AG09309 (cell line): ENCODE data around the gene DPY19L1.
A peak's percentile ranks its signal among the peaks of the same experiment; 100 is the strongest.

Experiments used
- DNase-seq: peaks from one replicate; pipeline ENCODE4 v3.0.0-alpha.2; 2010; ENCODE audit warnings: low read depth
- H3K4me3 ChIP-seq: 2 replicates; pipeline ENCODE4 v1.5.1; 2011; ENCODE audit warnings: mild to moderate bottlenecking, low read depth, low read length, moderate library complexity; ENCODE audit not compliant: control insufficient read depth
- TF ChIP-seq, protein P1 (sequence below): IDR thresholded peaks from 2 replicates; pipeline ENCODE4 v1.5.1; 2011; ENCODE audit warnings: mild to moderate bottlenecking, low read depth, low read length, inconsistent platforms; ENCODE audit not compliant: insufficient read depth, control insufficient read depth; ENCODE audit errors: missing control alignments

DPY19L1 gene

DNA sequence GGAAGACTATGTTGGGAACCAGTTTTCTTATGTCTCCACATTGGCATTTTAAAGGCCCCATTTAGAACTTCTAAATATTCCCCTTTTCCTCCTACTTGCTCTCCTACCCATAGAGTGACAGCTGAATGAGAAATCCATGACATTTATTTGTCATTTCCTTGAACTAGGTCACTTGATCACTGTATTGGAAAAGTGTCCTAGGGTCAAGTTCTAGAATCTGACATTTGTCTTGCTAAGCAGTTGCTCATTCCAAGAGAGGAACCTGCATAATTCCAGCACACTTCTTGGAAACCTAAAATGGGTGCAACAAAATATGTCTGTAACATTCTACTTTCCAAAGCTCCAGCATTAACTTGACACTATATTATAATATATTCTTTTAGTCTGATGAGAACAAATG is 3.6 kb upstream of the DPY19L1 start:
- TF ChIP-seq, protein P1, sequence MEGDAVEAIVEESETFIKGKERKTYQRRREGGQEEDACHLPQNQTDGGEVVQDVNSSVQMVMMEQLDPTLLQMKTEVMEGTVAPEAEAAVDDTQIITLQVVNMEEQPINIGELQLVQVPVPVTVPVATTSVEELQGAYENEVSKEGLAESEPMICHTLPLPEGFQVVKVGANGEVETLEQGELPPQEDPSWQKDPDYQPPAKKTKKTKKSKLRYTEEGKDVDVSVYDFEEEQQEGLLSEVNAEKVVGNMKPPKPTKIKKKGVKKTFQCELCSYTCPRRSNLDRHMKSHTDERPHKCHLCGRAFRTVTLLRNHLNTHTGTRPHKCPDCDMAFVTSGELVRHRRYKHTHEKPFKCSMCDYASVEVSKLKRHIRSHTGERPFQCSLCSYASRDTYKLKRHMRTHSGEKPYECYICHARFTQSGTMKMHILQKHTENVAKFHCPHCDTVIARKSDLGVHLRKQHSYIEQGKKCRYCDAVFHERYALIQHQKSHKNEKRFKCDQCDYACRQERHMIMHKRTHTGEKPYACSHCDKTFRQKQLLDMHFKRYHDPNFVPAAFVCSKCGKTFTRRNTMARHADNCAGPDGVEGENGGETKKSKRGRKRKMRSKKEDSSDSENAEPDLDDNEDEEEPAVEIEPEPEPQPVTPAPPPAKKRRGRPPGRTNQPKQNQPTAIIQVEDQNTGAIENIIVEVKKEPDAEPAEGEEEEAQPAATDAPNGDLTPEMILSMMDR = no peak
- no peak for DNase-seq

DNA sequence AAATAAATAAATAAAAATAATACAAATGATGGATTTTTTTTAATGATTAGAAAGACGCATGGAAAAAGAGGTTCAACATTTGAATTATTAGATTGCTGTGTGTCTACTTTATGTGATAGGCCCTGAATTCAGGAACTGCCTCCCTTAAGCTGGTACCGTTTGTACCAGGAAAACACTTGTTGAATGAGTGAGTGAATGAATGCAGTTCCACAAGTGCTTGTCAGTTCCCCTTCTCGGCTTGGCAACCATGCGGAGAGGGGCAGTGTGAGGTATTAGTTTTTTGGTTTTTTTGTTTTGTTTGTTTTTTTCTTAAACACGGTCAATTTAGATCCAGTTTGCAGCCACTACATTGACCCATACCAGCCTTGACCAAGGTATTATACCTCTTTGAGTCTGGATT is 2.1 kb upstream of the DPY19L1 start:
- TF ChIP-seq, protein P1 = no peak
- H3K4me3 ChIP-seq = no peak overlapping the region
- DNase-seq = no peak

More for the DNA sequence above, 3.6 kb upstream of the DPY19L1 start:
- H3K4me3 ChIP-seq = no peak overlapping the region

DNA sequence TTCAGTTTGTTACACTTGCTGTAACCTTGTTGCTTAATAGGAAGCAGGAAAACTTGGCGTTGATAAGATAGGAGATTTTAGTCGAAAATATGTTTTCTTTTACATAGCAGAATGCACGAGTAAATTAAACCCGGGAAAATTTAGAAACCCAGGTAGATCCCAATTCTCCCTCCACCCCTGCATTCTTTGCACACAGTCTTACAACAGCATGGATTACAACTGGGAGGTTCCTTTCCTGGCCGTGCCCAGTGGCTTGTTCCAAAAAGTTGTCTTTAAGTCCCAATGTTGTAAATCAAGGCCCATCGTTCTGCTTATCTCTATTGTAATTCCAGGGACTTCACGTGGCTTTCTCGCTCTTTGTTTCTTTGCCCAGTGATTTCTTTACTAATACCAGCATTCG is 1.1 kb upstream of the DPY19L1 start:
- no peak for DNase-seq
- H3K4me3 ChIP-seq = peak overlapping the region; percentile 56
- TF ChIP-seq, protein P1 = no peak

DNA sequence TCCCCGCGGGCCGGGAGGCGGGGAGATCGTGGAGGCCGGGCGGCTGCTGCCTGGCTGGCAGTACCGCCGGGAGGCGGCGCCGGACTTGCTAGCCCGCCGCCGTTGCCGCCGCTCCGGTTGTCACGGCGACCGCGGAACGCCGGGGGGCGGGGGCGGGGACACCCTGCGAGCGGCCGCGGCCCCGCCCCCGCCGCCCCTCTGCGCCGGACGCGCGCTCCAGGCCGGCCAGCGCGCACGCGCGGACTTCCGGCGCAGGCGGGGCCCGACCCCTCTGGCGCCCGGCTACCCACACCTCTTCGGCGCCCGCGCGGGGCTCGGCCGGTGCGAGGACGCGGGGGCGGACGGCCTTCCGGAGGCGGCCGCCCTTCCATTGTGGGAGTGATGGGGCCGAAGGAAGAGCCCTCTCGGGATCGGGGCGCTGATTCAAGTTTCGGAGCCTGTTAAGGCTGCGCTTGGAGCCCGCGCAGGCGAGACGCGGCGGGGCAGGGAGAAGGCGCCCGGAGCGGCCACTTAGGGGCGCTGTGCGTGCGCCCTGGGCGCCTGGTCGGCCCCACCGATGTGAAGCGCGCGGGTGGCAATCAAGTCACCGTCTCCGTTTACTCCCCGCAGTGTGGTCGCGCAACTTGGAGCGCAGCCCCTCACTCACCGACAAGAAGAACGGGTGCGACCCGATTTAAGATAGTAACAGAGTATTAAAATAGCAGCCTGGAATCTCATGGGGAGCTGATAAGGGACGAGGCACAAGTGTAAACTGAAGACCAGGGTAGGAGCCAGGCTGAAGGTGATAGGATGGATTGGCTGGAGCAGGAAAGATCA is 449 bp upstream of the DPY19L1 start:
- TF ChIP-seq, protein P1 = peak; percentile 74
- DNase-seq = peak; percentile 68
- peak overlapping the region; percentile 56 for H3K4me3 ChIP-seq

DNA sequence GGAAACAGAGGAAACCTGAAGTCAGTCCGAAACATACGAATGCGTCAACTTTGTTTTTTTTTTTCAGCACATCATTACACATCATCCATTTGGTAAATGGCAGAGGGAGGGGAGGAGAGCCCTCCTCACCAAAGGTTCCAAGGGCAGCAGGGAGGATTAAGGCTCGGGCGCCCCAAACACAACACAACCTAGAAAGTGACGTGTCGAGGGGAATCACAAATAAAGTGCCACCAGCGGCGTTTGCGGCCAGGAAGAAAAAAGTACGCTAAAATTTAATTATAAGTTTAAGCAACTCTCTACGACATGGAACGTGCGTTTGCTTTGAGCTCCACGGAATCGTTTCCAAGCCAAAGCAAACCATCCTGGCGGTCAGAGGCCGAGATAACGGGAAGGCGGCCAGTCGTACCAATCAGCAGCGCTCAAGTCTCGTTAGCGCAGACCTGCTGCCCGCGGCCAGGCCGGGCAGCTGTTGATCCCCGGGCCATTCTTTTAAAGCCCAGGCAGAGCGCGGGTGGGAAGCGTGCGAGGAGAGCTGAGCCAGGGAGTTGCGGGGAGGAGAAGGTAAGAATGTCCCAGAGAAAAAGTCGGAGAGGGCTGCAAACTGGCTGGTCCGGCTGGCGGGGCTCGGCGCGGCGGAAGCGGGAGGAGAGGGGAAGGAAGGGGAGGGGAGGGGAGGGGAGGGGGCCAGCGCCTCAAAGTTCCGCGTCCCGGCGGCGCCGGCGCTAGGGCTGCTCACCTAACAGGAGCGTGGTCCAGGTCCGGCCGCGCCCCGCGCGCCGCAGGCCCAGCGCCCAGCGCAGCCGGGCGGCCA is 719 bp downstream of the DPY19L1 start:
- TF ChIP-seq, protein P1 = no peak
- peak overlapping the region; percentile 76 for H3K4me3 ChIP-seq
- DNase-seq = no peak

DNA sequence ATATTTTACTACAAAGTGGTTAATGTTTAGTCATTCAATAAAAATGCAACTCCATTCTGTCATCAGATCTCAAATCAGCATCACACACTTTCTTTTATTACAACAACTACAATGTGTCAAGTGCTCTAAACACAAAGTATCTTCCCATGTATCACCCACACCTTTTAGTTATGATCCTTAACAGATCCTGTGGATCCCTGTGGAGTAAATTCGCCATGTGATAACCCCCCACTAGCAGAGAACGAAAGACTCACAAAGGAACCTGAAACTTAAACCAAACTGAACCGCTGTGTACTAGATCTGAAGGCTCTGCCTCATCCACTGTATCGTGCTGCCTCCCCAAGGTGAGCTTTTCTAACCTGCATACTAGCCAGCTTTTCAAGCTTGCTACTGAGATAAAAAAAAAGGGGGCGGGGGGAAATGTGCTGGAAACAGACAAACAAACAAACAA is 1.7 kb downstream of the DPY19L1 start:
- H3K4me3 ChIP-seq = peak overlapping the region; percentile 76
- TF ChIP-seq, protein P1 = peak; percentile 2
- no peak for DNase-seq
